ENCODE data around the gene TMEM51.
A peak's percentile ranks its signal among the peaks of the same experiment; 100 is the strongest.
"Not testable (repeated sequence)": the region's sequence is repeated elsewhere in the genome, so short reads cannot be mapped to it uniquely, and the experiment has no call there.

The TMEM51 gene

DNA sequence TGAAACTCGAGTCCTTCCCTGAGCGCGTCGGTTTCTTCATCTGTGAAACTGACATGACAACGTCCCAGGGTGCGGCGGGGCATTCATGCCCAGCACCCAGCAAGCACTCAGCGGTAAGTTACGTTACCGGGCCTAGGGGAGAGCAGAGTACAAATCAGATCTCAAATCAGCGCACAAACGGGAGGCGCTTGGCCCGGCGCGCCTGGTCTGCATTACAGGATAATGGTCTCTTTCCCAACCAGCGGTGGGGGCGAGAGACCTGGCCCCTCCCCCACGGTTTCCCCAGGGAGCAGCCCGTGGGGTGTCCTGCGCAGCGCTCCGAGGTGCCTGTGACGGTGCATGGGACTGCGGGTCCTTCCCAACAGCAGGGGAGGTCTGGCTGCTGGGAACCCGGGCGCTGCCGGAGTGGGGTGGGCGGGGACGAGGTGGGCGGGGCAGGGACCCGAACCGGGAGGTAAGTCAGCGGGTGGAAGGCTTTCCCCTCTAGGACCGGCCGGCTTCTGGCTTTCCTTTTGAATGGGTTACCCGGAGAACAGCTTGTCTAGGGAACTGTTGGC is 1.0 kb downstream of the TMEM51 start:
- DNase-seq (ENCODE audit: low spot score), result no peak

DNA sequence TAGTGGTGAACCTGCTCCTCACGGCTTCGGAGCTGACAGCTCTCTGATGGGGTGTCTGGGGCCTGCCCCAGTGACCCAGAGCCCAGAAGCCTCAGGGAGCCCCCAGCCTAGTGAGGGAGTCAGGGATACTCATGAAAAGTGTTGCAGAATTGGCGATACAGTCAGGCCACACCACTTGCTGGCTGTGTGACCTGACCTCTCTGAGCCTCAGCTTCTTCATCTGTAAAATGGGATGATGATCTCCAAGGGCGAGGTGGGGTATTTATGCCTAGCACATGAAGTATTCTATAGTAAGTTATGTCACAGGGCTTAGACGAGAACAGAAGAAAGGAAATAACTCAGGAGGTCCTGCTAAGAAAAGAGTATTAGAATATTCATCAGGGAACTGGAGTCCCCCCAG is 1.6 kb downstream of the TMEM51 start:
- no peak for DNase-seq (ENCODE audit: low spot score)

DNA sequence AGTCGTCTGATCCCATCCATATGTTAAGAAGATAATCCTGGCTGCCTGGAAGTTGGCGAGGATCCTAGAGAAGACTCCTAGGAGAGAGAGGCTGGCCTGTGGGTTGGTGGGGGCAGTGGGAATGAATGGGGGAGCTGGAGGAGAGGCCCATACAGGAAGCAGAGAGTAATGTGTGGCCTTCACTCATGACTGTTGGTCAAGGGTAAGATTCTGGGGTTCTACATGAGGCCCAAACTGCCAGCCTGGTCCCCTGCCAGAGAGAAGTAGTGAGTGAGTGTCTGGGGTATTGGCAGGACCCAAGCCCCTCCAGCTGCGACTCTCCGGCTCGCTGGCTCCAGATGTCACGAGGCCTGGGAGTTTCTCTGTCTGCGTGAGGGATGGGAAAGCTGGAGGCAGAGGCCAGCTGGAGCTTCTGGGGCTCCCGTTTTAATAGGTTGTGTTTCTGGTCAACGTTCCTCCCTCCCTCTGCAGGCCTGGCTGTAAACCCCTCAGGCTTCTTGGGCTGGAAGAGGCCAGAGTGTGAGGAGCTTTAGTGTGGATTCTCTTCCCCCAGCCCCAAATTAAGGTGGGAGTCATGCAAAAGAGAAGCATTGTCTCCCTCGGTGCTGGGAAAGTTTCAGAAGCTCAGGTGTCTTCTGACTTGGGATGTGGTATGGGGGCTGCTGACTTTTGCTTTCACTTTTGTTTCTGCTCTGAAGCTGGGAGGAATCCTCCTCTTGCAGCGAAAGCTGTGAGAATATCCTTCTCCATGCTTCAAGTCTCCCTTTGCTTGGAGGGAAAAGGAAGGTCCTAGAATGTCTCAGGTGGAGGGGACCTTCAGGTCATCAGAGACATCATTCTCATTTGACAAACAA is 2.6 kb downstream of the TMEM51 start:
- DNase-seq (ENCODE audit: low spot score), result no peak

DNA sequence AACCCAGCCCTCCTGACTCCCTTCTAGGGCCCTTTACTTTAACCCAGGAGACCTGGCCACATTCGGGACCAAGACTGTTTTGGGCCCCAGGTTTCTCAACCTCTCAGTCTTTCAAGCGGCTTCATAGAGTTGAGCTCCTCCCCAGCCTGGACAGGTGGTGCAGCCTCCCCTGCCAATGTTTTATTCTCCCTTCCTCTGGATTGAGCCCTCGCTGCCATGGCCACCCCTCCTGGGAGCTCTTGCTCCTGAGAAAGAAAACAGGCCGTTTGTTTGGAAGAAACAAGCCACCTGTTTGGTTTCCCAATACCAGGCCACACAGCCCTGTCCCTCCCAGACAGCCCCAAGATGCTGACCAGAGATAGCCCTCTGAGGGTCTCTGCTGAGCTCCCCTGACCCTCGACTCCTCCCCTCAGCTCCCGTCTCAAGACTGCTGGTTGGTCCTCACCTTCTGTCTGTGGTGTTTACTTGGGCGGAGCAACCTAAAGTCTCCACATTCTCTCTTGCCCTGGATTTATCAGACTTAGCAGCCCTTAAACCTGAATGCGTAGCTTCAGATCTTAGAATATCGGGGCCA is 3.3 kb downstream of the TMEM51 start:
- no peak for DNase-seq (ENCODE audit: low spot score)

DNA sequence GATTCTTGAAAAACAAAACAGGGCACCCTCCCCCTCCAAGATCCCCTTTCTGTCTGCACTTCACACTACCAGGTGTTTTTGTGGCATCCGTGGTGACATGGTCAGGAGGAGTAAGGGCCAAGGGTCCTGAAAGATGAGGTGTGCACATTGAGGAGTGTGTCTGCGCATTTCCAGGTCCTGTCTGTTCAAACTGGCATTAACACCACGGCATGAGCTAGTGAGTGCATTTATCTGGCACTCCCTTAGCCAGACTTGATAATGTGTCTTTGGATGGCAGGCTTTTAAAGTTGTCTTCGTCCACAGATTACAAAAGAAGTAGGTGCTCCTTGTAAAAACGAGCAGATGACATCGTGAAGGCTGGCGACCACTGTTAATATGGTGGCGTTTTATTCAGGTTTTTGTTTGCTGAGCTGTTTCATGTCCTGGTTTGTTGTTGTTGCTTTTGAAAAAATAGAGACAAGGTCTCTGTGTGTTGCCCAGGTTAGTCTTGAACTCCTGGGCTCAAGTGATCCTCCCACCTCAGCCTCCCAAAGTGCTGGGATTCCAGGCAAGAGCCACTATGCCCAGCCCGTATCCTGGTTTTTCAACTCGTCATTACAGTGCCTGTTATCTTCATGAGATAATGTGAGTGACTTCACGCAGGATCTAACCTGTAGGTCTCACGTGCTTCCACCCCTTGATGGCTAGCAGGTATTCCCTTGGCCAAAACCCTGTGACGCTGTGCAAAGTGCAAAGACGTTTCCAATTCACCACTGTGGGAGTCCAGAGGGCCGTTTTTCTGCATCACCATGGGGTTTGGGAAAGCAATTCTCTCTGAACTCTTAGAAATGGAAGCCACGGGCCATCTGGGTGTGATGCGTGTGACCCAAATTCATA is 4.2 kb downstream of the TMEM51 start:
- DNase-seq (ENCODE audit: low spot score), result no peak

DNA sequence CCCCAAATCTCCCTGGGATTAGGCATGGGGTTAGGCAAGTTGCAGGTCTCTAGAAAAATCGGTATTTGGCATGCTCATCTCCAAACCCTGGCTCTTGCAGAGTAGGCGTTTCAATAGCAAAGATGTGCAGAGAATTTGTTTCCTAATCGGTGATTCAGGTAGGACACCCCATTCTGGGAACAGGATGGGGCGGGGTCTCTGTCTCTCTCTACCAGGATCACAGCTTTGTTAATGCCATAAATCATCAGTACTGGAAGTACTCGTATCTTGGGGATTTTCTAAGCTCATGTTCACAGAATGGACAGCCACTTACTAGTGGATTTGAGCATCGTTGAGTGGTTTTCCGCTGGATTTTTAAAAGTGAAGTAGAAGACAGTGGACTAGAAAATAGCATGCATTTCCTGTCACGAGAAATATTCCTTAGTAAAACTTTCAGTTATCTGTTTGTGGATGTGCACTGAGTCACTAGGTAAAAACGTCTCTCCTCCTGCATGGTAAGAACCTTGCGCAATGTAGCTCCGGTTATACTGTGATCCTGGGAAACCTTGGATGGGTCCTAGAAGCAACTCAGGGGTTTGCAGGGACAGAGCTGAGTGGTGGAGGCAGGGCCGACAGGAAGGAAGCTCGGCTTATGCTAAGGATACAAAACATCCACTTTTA is 5.1 kb downstream of the TMEM51 start:
- DNase-seq (ENCODE audit: low spot score), result peak; percentile 36

DNA sequence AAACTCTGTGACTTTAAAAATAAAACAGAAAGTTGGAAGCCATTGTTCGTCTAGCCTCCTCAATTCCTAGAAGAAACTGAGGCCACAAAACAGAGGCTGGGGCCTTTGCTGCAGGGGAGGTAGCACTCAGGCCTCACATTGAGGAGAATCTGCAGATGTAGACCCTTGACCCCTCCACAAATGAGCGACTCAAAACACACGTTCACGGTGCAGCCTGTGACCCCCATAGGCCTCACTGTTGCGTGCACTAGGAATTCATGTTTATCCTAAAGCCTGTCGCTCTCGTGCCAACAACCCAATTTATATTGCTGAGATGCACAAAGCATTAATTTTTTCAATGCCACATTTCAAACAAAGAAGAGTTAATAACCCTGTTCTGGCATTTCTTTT is 5.6 kb downstream of the TMEM51 start:
- no peak for DNase-seq (ENCODE audit: low spot score)

DNA sequence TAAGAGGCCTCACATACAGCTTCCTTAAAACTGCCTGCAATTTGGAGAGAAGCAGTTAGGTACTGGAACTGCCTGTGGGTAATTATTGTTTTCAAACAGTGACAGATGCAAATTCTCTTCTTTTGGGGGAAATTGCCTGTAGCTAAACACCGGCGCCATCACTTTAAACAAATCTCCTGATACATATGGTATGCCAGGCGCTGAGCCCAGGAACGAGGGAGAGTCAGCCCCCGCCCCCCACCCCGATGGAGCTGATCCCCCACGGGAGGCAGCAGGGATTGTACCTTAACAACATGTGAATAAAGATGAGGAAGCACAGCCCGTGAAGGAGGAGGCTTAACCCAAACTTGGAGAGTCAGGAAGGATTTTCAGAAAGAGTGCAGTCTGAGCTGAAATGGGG is 7.1 kb downstream of the TMEM51 start:
- DNase-seq (ENCODE audit: low spot score), result no peak

DNA sequence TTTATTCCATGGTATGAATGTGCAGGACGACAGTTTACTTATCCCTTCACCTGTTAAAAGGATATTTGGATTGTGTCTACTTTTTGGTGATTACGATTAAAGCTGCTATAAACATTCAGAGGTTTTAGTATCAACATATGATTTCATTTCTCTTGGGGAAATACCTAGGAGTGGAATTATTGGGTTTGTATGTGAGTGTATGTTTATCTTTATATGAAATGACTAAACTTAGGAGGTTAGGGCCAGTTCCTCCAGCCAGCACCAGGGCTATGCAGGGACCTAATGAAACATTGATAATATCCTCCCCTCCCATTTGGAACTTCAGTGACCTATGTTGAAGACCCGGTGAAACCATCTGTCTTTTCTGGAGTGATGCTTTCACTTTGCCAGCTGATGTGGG is 13.8 kb downstream of the TMEM51 start:
- no peak for DNase-seq (ENCODE audit: low spot score)

DNA sequence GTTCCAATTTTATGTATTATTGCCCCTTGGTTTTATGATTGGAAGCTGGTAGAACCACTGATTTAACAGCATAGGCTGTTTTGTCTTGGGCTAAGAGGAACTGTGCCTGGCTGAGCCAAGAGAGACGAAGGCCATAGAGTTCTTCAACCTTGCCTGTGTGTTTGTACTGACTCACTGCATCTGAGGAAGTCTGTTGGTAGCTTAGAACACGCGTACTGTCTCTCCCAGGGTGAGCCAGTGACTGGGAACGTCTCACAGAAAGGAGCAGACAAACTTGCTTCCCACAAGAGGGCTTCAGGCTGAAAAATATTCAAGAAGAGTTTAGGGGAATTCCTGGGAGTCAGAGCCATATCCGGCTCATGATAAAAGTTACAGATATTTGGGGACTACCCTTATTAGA is 14.9 kb downstream of the TMEM51 start:
- peak; percentile 76 for DNase-seq (ENCODE audit: low spot score)

DNA sequence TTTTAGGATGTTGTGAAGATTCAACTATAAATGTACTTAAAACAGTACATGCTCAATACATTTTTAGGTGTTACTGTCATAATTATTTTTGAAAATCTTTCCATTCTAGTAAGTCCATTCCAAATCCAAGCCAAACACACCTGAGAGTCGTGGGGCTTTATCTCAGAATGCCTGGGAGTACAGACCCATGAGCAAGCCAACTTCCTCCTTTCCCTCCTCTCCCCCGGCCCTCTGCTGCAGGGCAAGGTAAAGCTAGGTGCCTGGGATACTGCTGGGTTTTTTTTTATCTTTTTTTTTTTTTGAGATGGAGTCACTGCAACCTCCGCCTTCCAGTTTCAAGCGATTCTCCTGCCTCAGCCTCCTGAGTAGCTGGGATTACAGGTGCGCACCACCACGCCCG is 16.5 kb downstream of the TMEM51 start:
- DNase-seq (ENCODE audit: low spot score), result no peak

DNA sequence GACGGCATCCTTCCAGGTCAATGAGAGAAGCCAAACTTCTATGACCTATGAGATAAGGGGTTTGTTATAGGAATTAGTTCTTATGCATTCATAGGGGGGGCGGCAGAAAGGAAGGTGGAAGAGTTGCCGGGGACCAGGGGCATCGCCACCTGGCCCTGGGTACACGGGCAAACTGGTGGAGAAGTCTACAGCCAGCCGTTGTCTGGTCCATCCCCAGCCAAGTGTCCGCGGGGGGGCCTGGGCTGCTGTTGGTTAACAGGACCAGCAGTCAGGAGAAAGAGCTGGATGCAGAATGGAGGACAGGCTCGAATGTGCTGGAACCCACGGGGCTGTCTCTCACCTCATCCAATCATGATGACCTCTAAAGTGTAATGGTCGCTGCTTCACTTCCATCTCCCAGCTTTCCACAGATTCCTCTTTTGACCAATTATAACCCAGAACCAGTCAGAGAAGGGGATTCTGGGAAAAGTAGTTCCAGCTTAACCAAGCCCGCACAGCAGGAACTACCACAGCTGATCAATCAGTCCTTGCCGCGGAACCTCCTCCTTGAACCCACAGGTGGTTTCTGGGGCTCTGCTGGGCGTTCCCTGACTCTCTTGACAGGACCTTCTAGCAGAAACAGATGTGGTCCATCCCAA is 17.8 kb downstream of the TMEM51 start:
- no peak for DNase-seq (ENCODE audit: low spot score)

DNA sequence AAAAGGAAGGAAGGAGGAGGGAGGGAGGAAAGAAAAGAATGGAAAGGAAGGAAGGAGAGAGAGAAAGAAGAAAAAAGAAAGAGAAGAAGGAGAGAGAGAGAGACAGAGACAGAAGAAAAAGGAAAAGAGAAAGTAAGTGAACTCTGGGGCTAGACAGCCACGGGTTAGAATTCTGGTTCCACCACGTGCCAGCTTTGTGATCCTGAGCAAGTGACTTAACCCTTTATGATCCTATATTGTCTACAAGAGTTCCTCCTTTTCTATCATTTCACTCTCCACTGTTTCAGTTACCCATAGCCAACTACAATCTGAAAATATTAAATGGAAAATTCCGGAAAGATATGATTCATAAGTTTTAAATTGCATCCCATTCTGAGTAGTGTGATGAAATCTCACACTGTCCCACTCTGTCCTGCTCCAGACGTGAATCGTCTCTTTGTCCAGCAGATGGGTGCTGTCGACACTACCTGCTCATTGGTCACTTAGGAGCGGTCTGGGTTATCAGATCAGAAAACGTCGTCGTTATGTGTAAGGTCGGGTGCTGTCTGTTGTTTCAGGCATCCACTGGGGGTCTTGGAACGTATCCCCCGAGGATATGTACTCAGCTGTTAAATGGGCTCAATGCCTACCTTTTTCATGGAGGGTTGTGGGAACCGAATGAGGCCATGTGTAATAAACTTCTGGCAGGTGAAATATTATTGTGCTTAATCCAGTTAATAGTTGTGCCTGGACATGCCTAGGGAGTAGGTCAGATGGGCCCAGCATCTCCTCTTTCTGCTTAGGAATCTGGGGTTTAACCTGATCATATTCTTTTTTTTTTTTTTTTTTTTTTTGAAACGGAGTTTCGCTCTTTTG is 19.1 kb downstream of the TMEM51 start:
- no peak for DNase-seq (ENCODE audit: low spot score)

DNA sequence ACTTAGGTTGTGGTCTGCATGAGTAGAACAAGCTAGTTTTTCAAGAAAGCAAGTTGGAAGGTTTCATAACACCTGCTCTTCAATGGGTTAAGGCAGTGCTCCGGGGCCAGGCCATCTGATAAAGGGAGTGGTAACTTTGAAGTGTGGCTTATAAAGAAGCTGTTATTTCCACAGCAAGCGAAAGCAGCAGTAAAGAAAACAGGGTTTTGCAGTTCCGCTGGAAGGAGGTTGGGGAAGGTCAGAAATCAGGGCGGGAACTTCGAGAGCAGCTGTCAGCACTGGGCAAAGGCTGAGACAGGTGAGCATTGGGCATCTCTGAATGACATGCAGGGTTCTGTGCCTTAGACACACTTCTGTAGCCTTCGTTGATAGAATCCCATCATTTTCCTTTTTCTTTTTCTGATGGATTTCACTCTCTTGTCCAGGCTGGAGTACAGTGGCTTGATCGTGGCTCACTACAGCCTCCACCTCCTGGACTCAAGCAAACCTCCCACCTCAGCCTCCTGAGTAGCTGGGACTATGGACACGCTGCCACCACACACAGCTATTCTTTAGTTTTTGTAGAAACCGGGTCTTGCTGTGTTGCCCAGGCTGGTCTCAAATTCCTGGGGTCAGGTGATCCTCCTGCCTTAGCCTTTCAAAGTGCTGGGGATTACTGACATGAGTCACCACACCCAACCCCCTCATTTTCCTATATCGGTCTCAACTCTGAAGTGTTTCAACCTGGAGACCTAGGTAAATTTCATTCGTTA is 20.5 kb downstream of the TMEM51 start:
- no peak for DNase-seq (ENCODE audit: low spot score)

DNA sequence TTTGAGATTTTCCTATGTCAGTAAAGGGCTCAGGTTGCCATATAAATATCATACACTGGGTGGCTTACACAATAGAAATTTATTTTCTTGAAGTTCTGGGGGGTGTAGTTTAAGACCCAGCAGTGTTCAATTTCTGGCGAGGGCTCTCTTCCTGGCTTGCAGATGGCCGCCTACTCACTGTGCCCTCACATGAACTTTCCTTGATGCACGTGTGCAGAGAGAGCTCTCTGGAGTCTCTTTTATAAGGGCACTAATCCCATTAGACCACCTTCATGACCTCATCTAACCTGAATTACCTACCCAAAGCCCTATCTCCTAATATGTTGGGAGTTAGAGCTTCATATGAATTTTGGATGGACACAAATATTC is 21.1 kb downstream of the TMEM51 start:
- no peak for DNase-seq (ENCODE audit: low spot score)

DNA sequence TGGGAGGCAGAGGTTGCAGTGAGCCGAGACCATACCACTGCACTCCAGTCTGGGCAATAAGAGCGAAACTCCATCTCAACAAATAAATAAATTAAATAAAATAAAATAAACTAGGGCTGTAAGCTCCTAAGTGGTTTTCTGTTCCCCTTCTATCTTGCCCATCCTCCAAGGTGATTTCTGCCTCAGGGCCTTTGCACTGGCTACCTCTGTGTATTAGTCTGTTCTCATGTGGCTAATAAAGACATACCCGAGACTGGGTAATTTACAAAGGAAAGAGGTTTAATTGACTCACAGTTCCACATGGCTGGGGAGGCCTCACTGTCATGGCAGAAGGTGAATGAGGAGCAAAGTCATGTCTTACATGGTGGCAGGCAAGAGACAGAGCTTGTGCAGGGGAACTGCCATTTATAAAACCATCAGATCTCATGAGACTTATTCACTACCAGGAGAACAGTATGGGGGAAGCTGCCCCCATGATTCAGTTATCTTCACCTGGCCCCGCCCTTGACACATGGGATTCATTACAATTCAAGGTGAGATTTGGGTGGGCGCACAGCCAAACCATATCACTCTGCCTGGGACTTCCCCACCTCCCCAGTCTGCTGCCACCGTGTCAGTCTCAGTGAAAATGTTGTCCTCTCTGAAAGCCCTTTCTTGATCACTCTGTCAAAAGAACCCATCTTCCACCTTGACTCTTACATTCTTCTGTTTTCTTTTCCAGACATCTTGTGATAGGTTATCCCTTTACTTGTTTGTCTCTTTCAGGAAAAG is 22.0 kb downstream of the TMEM51 start:
- not testable (repeated sequence) for DNase-seq (ENCODE audit: low spot score)

DNA sequence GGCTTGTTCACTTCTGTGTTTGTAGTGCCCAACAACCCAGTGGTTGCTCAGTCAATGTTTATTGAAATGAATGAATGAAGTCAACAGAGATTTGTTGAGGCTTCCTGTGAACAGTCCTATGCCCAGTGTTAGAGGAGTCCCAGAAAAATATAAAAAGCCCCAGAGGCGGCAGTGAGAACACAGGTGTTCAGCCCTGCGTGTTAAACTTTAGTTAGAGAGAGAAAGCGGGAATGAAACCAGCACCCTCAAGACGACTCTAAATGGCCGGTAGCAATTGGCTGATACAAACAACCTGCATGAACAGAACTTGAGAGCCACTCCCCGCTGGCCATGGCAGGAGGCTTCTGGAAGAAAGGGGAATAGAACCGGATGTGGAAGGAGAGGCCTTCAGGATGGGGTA is 22.6 kb downstream of the TMEM51 start:
- no peak for DNase-seq (ENCODE audit: low spot score)

DNA sequence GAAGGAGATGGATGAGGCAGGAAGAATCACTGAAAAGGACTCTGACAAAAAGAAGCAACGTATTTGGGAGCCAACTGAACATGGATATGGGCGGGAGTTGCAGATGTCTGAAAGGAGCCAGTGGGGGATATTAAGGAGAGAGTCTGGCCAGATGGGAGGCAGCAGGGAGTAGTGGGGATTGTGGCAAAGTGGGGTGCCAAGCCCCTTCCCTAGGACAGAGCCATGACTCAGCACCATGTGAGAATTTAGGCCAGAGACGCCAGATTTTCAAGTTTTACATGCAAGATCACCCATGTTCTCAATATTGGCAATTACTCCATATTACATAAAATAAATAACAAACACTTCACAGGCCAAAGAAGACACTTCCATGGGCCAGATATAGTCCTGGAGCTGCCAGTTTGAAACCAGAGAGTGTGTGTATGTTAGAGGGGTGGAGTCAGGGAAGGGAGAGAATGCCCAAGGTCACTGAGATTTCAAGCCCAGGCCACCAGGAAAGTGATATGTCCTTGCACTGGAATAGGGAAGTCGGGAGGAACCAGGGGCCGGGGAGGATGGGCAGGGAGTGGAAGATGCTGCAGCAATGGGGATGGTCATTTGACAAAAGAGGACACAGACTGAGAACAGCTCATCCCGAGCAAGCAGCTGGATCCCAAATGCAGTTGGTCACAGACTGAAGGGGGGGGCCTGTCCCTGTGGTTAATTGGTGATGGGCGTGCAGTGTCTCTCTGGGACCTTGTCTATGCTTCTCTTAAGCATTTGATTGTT is 23.5 kb downstream of the TMEM51 start:
- DNase-seq (ENCODE audit: low spot score), result no peak
